SK-N-SH (cell line): ENCODE results near the gene KCNJ10. TPM values are rescaled to one million over a fixed set of nuclear protein-coding genes. Genes with fewer than 3 reads are reported as not detected.

ENCODE experiments used
- CTCF ChIA-PET: fragments of 300-600, 350-600 bp; formaldehyde crosslinking; extraction: SDS; loops from one replicate; lab custom pipeline; 2021; lab: Yijun Ruan, JAX
- POLR2A ChIA-PET: fragments of 350-600 bp; sonication (Branson Sonifier 250); formaldehyde crosslinking; extraction: SDS; loops from one replicate; lab custom pipeline; 2020; ENCODE audit warnings: antibody characterized with exemption, inconsistent platforms; lab: Yijun Ruan, JAX
- DNase-seq: peaks from one replicate; pipeline ENCODE4 v3.0.0; 2012
- H2AFZ ChIP-seq: fragments of 200-600 bp; sonication (generic); 2 replicates; pipeline ENCODE4 v1.8.1; 2016; ENCODE audit warnings: antibody characterized with exemption, mild to moderate bottlenecking, low read depth
- H3F3A ChIP-seq: fragments of 200-600 bp; sonication (generic); replicated peaks from 2 replicates; pipeline ENCODE3; 2016; ENCODE audit warnings: antibody characterized with exemption, mild to moderate bottlenecking; ENCODE audit not compliant: insufficient read depth
- H3K27ac ChIP-seq, 2 experiments: fragments of 200-500 bp in 1 of 2; fragments of 200-600 bp in 1 of 2; sonication (Bioruptor generic) in 1 of 2; sonication (generic), shearing (Covaris generic) in 1 of 2; 2 replicates each; pipeline versions ENCODE4 v1.5.1 to v1.6.1; 2014 to 2016; ENCODE audit warnings: low read depth in 2 of 2, inconsistent platforms in 1 of 2, low read length in 1 of 2, mild to moderate bottlenecking in 1 of 2, mixed read lengths in 1 of 2
- H3K27me3 ChIP-seq: fragments of 200-600 bp; sonication (generic), shearing (Covaris generic); 2 replicates; pipeline ENCODE4 v1.6.1; 2016; ENCODE audit warnings: mixed run types; ENCODE audit not compliant: insufficient read depth
- H3K36me3 ChIP-seq, 2 experiments: fragments of 200-500 bp in 1 of 2; fragments of 200-600 bp in 1 of 2; sonication (Bioruptor generic) in 1 of 2; sonication (generic) in 1 of 2; replicated peaks in 1 of 2; 2 replicates each; pipeline versions ENCODE3 to v1.5.1; 2014 to 2016; ENCODE audit warnings: low read length in 1 of 2, mild to moderate bottlenecking in 1 of 2; ENCODE audit not compliant: insufficient read depth in 2 of 2, control insufficient read depth in 1 of 2
- H3K4me1 ChIP-seq, 2 experiments: fragments of 200-500 bp in 1 of 2; fragments of 200-600 bp in 1 of 2; sonication (Bioruptor generic) in 1 of 2; sonication (generic), shearing (Covaris generic) in 1 of 2; 2 replicates each; pipeline versions ENCODE4 v1.5.1 to v1.6.1; 2014 to 2016; ENCODE audit warnings: low read depth in 1 of 2, low read length in 1 of 2, mixed run types in 1 of 2; ENCODE audit not compliant: insufficient read depth in 2 of 2, control insufficient read depth in 1 of 2
- H3K4me2 ChIP-seq: fragments of 200-600 bp; sonication (generic), shearing (Covaris generic); 2 replicates; pipeline ENCODE4 v1.6.1; 2017; ENCODE audit warnings: mixed run types
- H3K4me3 ChIP-seq, 2 experiments: fragments of 200-500 bp in 1 of 2; fragments of 200-600 bp in 1 of 2; sonication (Bioruptor generic) in 1 of 2; sonication (generic), shearing (Covaris generic) in 1 of 2; 2 replicates each; pipeline versions ENCODE4 v1.5.1 to v1.8.1; 2014 to 2016; ENCODE audit warnings: low read depth in 2 of 2, inconsistent platforms in 1 of 2, low read length in 1 of 2, mild to moderate bottlenecking in 1 of 2, mixed read lengths in 1 of 2, moderate library complexity in 1 of 2
- H3K79me2 ChIP-seq: fragments of 200-600 bp; sonication (generic); 2 replicates; pipeline ENCODE4 v1.8.1; 2017; ENCODE audit warnings: mild to moderate bottlenecking; ENCODE audit not compliant: insufficient read depth
- H3K9ac ChIP-seq: fragments of 200-600 bp; sonication (generic); 2 replicates; pipeline ENCODE4 v1.6.1; 2017; ENCODE audit warnings: mixed run types
- H3K9me2 ChIP-seq: fragments of 200-600 bp; sonication (generic); 2 replicates; pipeline ENCODE4 v1.6.1; 2017; ENCODE audit warnings: mixed run types
- H3K9me3 ChIP-seq: fragments of 200-600 bp; sonication (generic); 2 replicates; pipeline ENCODE4 v1.6.1; 2017; ENCODE audit warnings: mixed run types, mild to moderate bottlenecking, moderate library complexity
- H4K20me1 ChIP-seq: fragments of 200-600 bp; sonication (generic); 2 replicates; pipeline ENCODE4 v1.6.1; 2017; ENCODE audit warnings: mild to moderate bottlenecking, mixed run types; ENCODE audit not compliant: insufficient read depth
- CHD2 ChIP-seq: fragments of 150-350 bp; IDR thresholded peaks from 2 replicates; pipeline ENCODE4 v1.6.1; 2018; ENCODE audit warnings: low read length; ENCODE audit not compliant: partially characterized antibody
- CTCF ChIP-seq: fragments of 200-600 bp; sonication (generic); IDR thresholded peaks from 2 replicates; pipeline ENCODE4 v1.6.1; 2017; ENCODE audit warnings: antibody characterized with exemption, mild to moderate bottlenecking, moderate library complexity
- ELF1 ChIP-seq: IDR thresholded peaks from 2 replicates; pipeline ENCODE4 v1.4.0; 2012
- IRF3 ChIP-seq: fragments of 150-350 bp; IDR thresholded peaks from 2 replicates; pipeline ENCODE4 v1.6.1; 2016; ENCODE audit warnings: mild to moderate bottlenecking, low read depth, low read length
- JUND ChIP-seq: IDR thresholded peaks from 2 replicates; pipeline ENCODE4 v1.4.0; 2012
- MEF2A ChIP-seq: IDR thresholded peaks from 2 replicates; pipeline ENCODE4 v1.4.0; 2012; ENCODE audit warnings: low read depth, borderline replicate concordance
- NFIC ChIP-seq: IDR thresholded peaks from 2 replicates; pipeline ENCODE4 v1.4.0; 2012; ENCODE audit warnings: borderline replicate concordance
- NRF1 ChIP-seq: IDR thresholded peaks from 2 replicates; pipeline ENCODE4 v1.6.1; 2012; ENCODE audit warnings: low read depth, mild to moderate bottlenecking, low read length
- POLR2AphosphoS5 ChIP-seq: IDR thresholded peaks from 2 replicates; pipeline ENCODE4 v1.6.1; 2012; ENCODE audit warnings: low read depth, low read length
- RAD21 ChIP-seq: IDR thresholded peaks from 2 replicates; pipeline ENCODE4 v1.6.1; 2012; ENCODE audit warnings: mild to moderate bottlenecking, low read length
- RCOR1 ChIP-seq: fragments of 150-350 bp; IDR thresholded peaks from 2 replicates; pipeline ENCODE4 v1.6.1; 2017; ENCODE audit warnings: antibody characterized with exemption, low read length
- REST ChIP-seq: IDR thresholded peaks from 2 replicates; pipeline ENCODE4 v1.6.1; 2012; ENCODE audit warnings: mild to moderate bottlenecking, low read depth, low read length, moderate library complexity
- RXRA ChIP-seq: IDR thresholded peaks from 2 replicates; pipeline ENCODE4 v1.4.0; 2012; ENCODE audit warnings: low read depth, mild to moderate bottlenecking, borderline replicate concordance
- SMC3 ChIP-seq: IDR thresholded peaks from 2 replicates; pipeline ENCODE4 v1.6.1; 2012; ENCODE audit warnings: low read depth, low read length, improper control_type of control experiment
- TAF1 ChIP-seq: IDR thresholded peaks from 2 replicates; pipeline ENCODE4 v1.6.1; 2012; ENCODE audit warnings: low read depth, mild to moderate bottlenecking, low read length, moderate library complexity, borderline replicate concordance
- TEAD4 ChIP-seq: IDR thresholded peaks from 2 replicates; pipeline ENCODE4 v1.4.0; 2012; ENCODE audit warnings: mild to moderate bottlenecking, borderline replicate concordance; ENCODE audit not compliant: insufficient read depth
- YY1 ChIP-seq: IDR thresholded peaks from 2 replicates; pipeline ENCODE4 v1.4.0; 2012; ENCODE audit warnings: low read depth, mild to moderate bottlenecking
- ZBTB33 ChIP-seq: IDR thresholded peaks from 2 replicates; pipeline ENCODE4 v1.4.0; 2012; ENCODE audit warnings: low read depth, borderline replicate concordance
- WGBS: methylation state at CpG from one replicate; pipeline ENCODE4 v1.1.6; 2017; ENCODE audit warnings: low lambda C conversion rate; 5-methylcytosine and 5-hydroxymethylcytosine counted together
- polyA plus RNA-seq, 3 experiments: library from polyadenylated mRNA; depleted of rRNA; stranded (reverse); fragments of >200 nt; gene quantifications; 2 replicates each; pipeline ENCODE4 v1.2.3, GENCODE V29; 2012
- TF ChIP-seq, protein P1 (sequence below): IDR thresholded peaks from 2 replicates; pipeline ENCODE4 v1.4.0; 2012; ENCODE audit warnings: low read depth

The KCNJ10 gene
- polyA plus RNA-seq, 1 of the 3 experiments (the other 2 are of a cell fraction): not detected

GRCh38 chr1:160104486-160104885, 34.5 kb upstream of the KCNJ10 start (continued):
- no peak for TF ChIP-seq CTCF
- no peak for TF ChIP-seq JUND
- no peak for TF ChIP-seq CHD2
- TF ChIP-seq TAF1: no peak

- no peak for TF ChIP-seq SMC3
- TF ChIP-seq JUND: no peak
- no peak for TF ChIP-seq RXRA
- no peak for TF ChIP-seq RAD21
- TF ChIP-seq YY1: no peak
- no peak for TF ChIP-seq RCOR1
- no peak for TF ChIP-seq REST
- no peak for TF ChIP-seq ELF1
- TF ChIP-seq CHD2: no peak
- no peak for TF ChIP-seq ZBTB33
- no peak for TF ChIP-seq POLR2AphosphoS5
- no peak for TF ChIP-seq MEF2A
- TF ChIP-seq, protein P1, sequence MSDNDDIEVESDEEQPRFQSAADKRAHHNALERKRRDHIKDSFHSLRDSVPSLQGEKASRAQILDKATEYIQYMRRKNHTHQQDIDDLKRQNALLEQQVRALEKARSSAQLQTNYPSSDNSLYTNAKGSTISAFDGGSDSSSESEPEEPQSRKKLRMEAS: no peak
- TF ChIP-seq NRF1: no peak
- TF ChIP-seq IRF3: no peak
- TF ChIP-seq NFIC: no peak
- TF ChIP-seq TEAD4: no peak
- TF ChIP-seq, all 33 proteins: peak for 0
- H3K4me2 ChIP-seq: no peak overlapping the region
Observed at GRCh38 chr1:160103658-160104408, 33.9 kb upstream of the KCNJ10 start.

More at GRCh38 chr1:160103658-160104408, 33.9 kb upstream of the KCNJ10 start:
- H3K27me3 ChIP-seq: 0 out of 2 replicates have a peak, but pooled peaks cover 3% of the 10 kb centered on the region
- DNase-seq: no peak
- H3K9ac ChIP-seq: no peak overlapping the region
- peaks cover 0 to 13% of the 10 kb centered on the region in 2 experiments; a peak in 1 of 4 replicates for H3K4me1 ChIP-seq
- H3K79me2 ChIP-seq: no peaks in the 10 kb centered on the region
- no peaks in the 10 kb centered on the region for H3K9me3 ChIP-seq
- no peak overlapping the region for H2AFZ ChIP-seq
- H3K4me3 ChIP-seq: no peak overlapping the region
- WGBS: 87% methylated on average over 5 of the region's 6 CpGs
- CTCF ChIA-PET: interaction anchor here (0.8 to 6.8 kb wide), 15 partner anchors 18 to 274 kb away, joined by 3 to 105 read pairs (median 23); partner anchors contain the start of genes CASQ1 and PEX19
- POLR2A ChIA-PET: no interaction called here
- H3K27ac ChIP-seq: no peak overlapping the region
- peaks cover 11% of the 10 kb centered on the region for H3F3A ChIP-seq
- no peaks in the 10 kb centered on the region for H3K36me3 ChIP-seq
- no peaks in the 10 kb centered on the region for H4K20me1 ChIP-seq
- H3K9me2 ChIP-seq: no peaks in the 10 kb centered on the region
